MCF 10A (cell line): ENCODE results near the gene SNX11. TPM values are rescaled to one million over a fixed set of nuclear protein-coding genes. Genes with fewer than 3 reads are reported as not detected.

ENCODE experiments used
- BruUV-seq: library from RNA; stranded (reverse); fragments of 400-500 nt; replicated peaks from 2 replicates; lab custom pipeline; 2021; lab: Mats Ljungman, UMichigan
- CTCF ChIA-PET: fragments of 300-600 bp; sonication (Branson Sonifier 250); formaldehyde crosslinking; extraction: SDS; loops from one replicate; lab custom pipeline; 2021; ENCODE audit warnings: antibody characterized with exemption, inconsistent platforms; lab: Yijun Ruan, JAX
- POLR2A ChIA-PET: fragments of 300-600, 350-650 bp; sonication (Branson Sonifier 250); formaldehyde crosslinking; extraction: SDS; loops from one replicate; lab custom pipeline; 2020; ENCODE audit warnings: antibody characterized with exemption, inconsistent platforms; lab: Yijun Ruan, JAX
- DNase-seq: peaks from one replicate; pipeline ENCODE4 v3.0.0-alpha.2; 2018; ENCODE audit not compliant: unreplicated experiment
- H3K27ac Mint-ChIP-seq: one replicate; pipeline ENCODE4 v1.8.0; 2022; ENCODE audit warnings: mild to moderate bottlenecking, low read depth, mixed read lengths; ENCODE audit not compliant: unreplicated experiment
- H3K27me3 Mint-ChIP-seq: one replicate; pipeline ENCODE4 v1.8.0; 2022; ENCODE audit warnings: mixed read lengths; ENCODE audit not compliant: insufficient read depth, unreplicated experiment
- H3K36me3 Mint-ChIP-seq: one replicate; pipeline ENCODE4 v1.8.0; 2022; ENCODE audit warnings: mild to moderate bottlenecking, moderate library complexity, mixed read lengths; ENCODE audit not compliant: insufficient read depth, unreplicated experiment
- H3K4me1 Mint-ChIP-seq: one replicate; pipeline ENCODE4 v1.8.0; 2022; ENCODE audit warnings: mixed read lengths; ENCODE audit not compliant: insufficient read depth, unreplicated experiment
- H3K4me3 Mint-ChIP-seq: one replicate; pipeline ENCODE4 v1.8.0; 2022; ENCODE audit warnings: mild to moderate bottlenecking, moderate library complexity, mixed read lengths; ENCODE audit not compliant: unreplicated experiment
- H3K9me3 Mint-ChIP-seq: one replicate; pipeline ENCODE4 v1.8.0; 2022; ENCODE audit warnings: mixed read lengths; ENCODE audit not compliant: unreplicated experiment
- CTCF ChIP-seq: fragments of 200-600 bp; IDR thresholded peaks from one replicate; pipeline ENCODE4 v1.8.0; 2022; ENCODE audit warnings: antibody characterized with exemption, mild to moderate bottlenecking; ENCODE audit not compliant: unreplicated experiment
- intact Hi-C: fragments of 100-400 bp; cut with micrococcal nuclease; formaldehyde crosslinking; loops from 2 replicates; pipeline ENCODE4 v1.14.1; 2022
- total RNA-seq: library from RNA; stranded (reverse); gene quantifications from 2 replicates; pipeline ENCODE4 v1.2.3, GENCODE V29; 2022

Gene SNX11
- total RNA-seq, 1 experiment from 2014 or later, result 24.2 TPM

GRCh38 chr17:48101012-48101720 is 6.4 kb upstream of the SNX11 start, which contains the start of gene CBX1:
Gene CBX1, minus strand, starts transcription at chr17:48101478. Its CDS starts 24,474 bp downstream, at chr17:48077004.
- peak; percentile 91 for DNase-seq
- no peaks in the 10 kb centered on the region for H3K9me3 Mint-ChIP-seq
- intact Hi-C loops, result loop anchor here (2.0 kb wide), 1 partner anchor 46 kb away; no protein-coding TSS in a partner anchor
- H3K4me3 Mint-ChIP-seq, result peak within 1 kb of the TSS; percentile 92
- no peak for TF ChIP-seq CTCF
- H3K36me3 Mint-ChIP-seq, result no peaks in the 10 kb centered on the region
- no peaks in the 10 kb centered on the region for H3K27me3 Mint-ChIP-seq
- no TSS peak for BruUV-seq
- H3K27ac Mint-ChIP-seq, result peak within 1 kb of the TSS; percentile 20
- CTCF ChIA-PET, result interaction anchor here (0.6 to 2.7 kb wide), 4 partner anchors 30 to 791 kb away, joined by 3 to 12 read pairs (median 4); partner anchors contain the start of gene ATP5MC1
- peaks cover 10% of the 10 kb centered on the region for H3K4me1 Mint-ChIP-seq
- POLR2A ChIA-PET, result interaction anchor here (0.5 to 7.2 kb wide), 19 partner anchors 6 to 193 kb away, joined by 3 to 73 read pairs (median 6); partner anchors contain the start of genes NFE2L1, PNPO and SNX11

- Mint-ChIP-seq H3K9me3 (no peaks in the 10 kb centered on the region), H3K27ac (no peak overlapping the region), H3K36me3 (no peaks in the 10 kb centered on the region), H3K4me1 (peaks cover 16% of the 10 kb centered on the region), H3K4me3 (peak overlapping the region; percentile 92), H3K27me3 (no peaks in the 10 kb centered on the region)
- intact Hi-C loops, result no loop called here
- CTCF ChIA-PET, result interaction anchor here (0.6 to 1.3 kb wide), 3 partner anchors 15 to 468 kb away, joined by 3 to 5 read pairs (median 4); no protein-coding TSS in a partner anchor
- TF ChIP-seq CTCF, result no peak
- DNase-seq, result no peak
- no TSS peak for BruUV-seq
- POLR2A ChIA-PET, result interaction anchor here (0.6 to 7.2 kb wide), 4 partner anchors 54 to 452 kb away, joined by 3 to 73 read pairs (median 6); partner anchors contain the start of genes NFE2L1 and PNPO
These were observed 5.4 kb upstream of the SNX11 start for GRCh38 chr17:48102043-48102750.

- no peak overlapping the region for H3K27ac Mint-ChIP-seq
- POLR2A ChIA-PET, result interaction anchor here (0.6 to 7.2 kb wide), 3 partner anchors 55 to 451 kb away, joined by 3 to 73 read pairs (median 4); partner anchors contain the start of gene NFE2L1
These were observed 4.5 kb upstream of the SNX11 start for GRCh38 chr17:48102798-48103715.

More at GRCh38 chr17:48102798-48103715, 4.5 kb upstream of the SNX11 start:
- Mint-ChIP-seq H3K4me3 (peak overlapping the region; percentile 92), H3K4me1 (peaks cover 16% of the 10 kb centered on the region), H3K27me3 (no peaks in the 10 kb centered on the region), H3K9me3 (no peaks in the 10 kb centered on the region), H3K36me3 (no peaks in the 10 kb centered on the region)
- BruUV-seq, result no TSS peak
- DNase-seq, result no peak
- intact Hi-C loops, result no loop called here
- CTCF ChIA-PET, result interaction anchor here (0.7 to 1.3 kb wide), 4 partner anchors 15 to 78 kb away, joined by 3 to 5 read pairs (median 4); no protein-coding TSS in a partner anchor
- no peak for TF ChIP-seq CTCF
